Stimulated activated CD4-positive, alpha-beta T cell treated with anti-CD3 and anti-CD28 coated beads, Interleukin-12 subunit alpha, Interleukin-12 subunit beta, amount 100 ng/mL, for 24 hours (primary cell): ENCODE data around the gene ATP5F1E.

Source experiments
- DNase-seq, 2 experiments: peaks; one replicate each; pipeline ENCODE4 v3.0.0-alpha.2; 2020; ENCODE audit warnings: low read depth in 2 of 2

Gene ATP5F1E

DNA sequence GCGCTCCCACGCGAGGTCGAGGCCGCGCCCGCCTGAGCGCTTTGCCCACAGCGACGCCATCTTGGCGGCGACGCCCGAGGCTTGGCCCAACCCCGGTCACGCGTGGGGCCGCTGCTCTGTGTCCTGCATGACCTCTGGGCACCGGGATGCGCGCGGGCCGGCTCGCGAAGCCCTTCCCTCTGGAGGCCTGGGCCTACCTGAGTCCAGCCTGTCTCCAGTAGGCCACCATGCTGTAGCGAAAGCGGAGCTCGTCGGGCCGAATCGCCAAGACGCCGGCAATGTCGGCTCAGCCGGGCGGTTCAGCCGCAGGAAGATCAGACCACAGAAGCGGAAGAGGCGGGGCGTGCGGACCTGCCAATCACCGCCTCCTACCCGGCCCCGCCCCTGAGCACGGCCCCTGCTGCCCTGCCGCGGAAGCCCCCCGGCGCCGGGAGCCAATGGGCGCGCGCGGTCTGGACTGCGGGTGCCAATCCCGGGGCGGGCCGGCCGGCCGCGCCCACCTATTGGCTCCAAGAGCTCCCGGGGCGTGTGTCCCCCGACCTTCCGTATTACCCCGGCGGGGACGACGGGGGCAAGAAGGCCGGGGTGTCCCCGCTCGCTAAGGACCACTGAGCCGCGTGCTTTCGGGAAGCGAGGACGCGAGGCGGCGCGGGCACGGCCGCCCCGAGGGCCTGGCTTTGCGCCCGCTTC is at the start of gene ATP5F1E:
TSS of gene ATP5F1E (minus strand) at position 313 of the 690 bp plus-strand sequence. CDS start at position 229, 84 bp downstream.
- peak; percentile 91 to 93 for DNase-seq

- no peak for DNase-seq
Measured at GRCh38 chr20:59081036-59081435, 48.9 kb upstream of the ATP5F1E start.

GRCh38 chr20:59078231-59078630 is 46.1 kb upstream of the ATP5F1E start:
- DNase-seq = no peak

- no peak for DNase-seq
Measured at GRCh38 chr20:59077705-59078104, 45.6 kb upstream of the ATP5F1E start.

DNA sequence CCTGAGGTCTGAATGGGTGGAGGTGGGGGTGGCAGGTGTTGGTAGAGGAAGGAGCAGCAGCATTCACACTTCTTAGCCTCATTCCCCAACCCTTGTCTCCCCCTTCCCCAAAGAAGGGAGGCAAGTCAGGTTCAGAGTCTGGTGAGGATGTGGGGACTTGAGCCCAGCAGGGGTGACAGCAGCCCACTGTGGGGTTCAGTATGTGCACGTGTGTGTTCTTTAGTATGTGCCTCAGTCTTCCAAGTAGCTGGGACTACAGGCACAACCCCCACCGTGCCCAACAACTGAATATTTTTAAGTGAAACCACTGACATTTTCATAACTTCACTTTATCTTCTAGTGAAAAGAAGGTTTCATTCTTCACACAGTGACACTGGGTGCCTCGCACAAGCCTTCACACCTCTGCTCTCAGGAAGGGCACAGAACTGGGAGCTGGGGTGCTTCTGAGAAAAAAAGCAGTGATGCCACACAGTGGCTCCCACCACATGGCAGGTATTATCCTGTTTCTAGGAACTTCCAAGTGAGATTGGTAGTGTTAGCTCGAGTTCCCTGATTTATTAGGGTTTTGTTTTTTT is 43.9 kb upstream of the ATP5F1E start:
- DNase-seq = peak in 1 of 2 experiments; percentile 5

GRCh38 chr20:59074456-59074855 is 42.3 kb upstream of the ATP5F1E start:
- DNase-seq = no peak

GRCh38 chr20:59073582-59073981 is 41.4 kb upstream of the ATP5F1E start:
- no peak for DNase-seq

DNA sequence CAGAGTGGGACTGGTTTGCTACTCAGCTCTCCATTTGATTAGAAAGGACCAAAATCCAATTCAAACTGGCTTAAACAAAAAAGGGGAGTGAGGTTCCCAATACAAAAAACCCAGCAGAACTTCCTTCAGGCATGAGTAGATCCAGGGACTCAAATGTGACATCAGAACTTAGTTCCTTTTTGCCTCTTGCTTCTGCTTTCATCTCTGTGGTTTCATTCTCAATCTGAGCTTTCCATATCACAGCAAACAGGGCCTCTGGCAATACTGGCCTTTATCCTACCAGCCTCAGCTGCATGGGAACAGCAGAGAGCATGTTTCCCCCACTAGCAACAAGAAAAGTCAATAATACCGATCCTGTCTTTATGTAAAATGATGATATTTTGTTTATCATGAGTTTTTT is 39.1 kb upstream of the ATP5F1E start:
- no peak for DNase-seq

- DNase-seq = no peak
Measured at GRCh38 chr20:59069026-59069425, 36.9 kb upstream of the ATP5F1E start.

GRCh38 chr20:59068534-59068933 is 36.4 kb upstream of the ATP5F1E start:
- no peak for DNase-seq

DNA sequence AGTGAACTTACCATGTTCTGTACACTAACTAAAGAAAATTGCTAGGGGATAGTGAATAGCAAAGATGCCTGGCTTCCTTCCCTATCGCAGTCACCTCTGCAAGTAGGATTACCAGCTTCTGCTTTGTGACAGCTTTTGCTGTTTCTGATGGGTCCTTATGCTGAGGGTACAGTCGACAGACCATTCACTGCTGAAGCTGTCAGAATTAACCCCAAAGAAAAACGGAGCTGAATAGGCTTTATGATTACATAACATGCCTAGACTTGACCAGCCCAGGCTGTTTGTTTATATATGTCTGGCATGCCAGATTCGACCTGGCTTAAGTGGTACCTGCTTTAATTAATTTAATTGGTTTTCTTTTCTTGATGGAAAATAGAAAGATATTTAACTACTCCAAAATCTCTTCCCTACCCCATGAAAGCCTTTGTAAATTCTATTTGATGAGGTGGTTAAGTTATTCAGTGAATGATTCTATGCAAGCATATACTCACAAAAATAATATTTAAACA is 32.1 kb upstream of the ATP5F1E start:
- no peak for DNase-seq

DNA sequence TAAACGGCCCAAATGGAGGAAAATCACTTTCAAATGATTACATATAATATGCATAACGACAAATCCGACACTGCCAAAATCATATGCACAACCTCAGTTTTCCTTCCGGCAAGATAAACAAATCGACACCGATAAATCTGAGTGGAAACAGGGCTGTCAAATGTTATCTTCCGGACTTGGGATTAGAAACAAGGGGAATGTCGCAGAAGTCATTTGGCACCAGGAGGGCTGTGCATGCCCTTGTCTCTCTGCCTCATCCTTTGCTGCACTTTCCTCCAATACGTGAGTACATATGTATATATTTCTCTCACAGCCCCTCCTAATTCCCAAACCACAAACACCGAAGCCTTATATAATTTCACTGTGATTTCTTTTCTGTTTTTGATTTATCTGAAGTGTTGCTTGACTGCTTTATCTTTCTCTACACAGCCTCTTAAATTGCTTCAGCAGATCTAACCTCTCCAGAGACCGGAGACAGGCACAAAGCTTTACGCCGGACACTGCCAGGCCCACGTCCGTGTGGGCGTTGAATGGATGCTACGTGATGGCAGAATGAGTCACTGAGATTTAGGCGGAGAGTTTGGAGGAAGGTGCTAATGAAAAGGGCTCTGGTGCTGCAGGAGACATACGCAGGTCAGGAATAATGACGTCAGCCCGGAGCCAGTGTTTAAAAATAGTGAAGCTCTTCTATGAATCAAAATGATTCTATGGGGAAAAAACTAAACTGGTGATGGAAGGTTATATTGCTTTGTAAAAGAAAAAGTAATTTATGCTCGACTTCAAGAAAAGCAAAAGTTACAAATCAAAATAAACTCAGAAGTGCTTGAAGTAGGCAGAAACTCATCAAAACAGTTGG is 31.5 kb upstream of the ATP5F1E start:
- no peak for DNase-seq

DNA sequence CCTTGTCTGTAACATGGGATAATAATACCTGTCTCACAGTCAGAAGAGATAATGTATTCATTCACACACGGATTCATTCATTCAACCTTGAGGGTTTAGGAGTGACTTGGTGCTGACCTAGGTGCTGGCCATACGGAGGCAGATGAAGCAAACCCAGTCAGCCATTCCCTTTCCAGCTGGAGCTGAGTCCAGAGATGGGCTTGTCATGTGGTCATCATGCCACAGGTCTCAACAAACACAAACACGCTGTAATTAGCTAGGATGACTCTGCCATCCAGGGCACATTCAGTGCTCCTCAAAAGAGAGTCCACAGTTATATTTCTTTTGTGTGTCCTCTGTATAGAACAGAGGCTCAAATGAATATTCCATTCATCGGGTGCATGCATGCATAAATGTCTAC is 29.9 kb upstream of the ATP5F1E start:
- DNase-seq = no peak

DNA sequence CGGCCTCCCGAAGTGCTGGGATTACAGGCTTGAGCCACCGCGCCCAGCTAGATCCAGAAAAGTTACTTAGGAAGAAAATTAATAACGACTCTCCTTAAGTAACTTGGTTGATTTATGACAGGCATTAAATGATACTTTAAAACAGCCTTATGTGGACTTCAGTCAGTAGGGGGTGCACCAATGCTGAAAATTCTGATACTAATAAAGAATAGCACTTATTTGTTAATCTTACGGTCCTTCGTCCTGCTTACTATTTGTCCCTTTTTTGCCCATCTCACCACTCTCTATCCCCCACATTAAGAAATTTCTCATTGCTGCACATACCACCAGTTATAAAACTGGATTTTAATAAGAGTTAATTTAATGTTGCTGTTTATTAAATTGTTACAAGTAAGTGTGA is 23.2 kb upstream of the ATP5F1E start:
- DNase-seq = no peak

GRCh38 chr20:59051666-59052185 is 19.6 kb upstream of the ATP5F1E start:
- DNase-seq = no peak

DNA sequence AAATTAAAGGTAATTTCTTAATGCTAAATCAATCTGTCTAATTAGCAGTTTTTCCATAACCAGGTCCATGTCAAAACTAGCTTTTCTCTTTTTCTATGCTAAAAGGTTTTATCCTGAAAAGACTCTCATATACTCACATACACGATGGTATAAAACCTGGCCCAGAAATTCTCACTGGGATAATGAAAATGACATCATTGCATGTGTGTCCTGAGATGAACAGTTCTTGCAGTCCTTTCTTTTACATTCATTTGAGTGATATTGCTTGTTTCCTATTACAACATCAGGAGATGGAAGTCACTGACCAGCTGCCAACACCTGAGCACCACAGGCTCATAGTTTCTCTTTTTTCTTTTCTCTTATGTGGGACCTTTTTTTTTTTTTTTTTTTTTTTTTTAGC is 18.3 kb upstream of the ATP5F1E start:
- DNase-seq = no peak

DNA sequence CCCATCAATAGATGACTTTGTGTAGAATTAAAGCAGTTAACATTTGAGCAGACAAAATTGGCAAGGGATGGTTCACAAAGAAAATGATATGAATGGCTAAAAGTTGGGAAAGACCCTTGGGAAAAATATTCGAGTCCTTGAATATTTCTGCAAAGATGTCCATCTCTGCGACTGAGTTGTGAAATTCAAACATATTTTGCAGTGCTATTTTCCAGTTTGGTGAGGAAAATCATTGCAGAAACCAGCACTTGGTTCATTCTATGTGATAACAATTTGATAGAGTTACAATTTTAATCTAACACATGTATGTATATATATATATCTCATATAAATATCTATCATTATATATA is 16.5 kb upstream of the ATP5F1E start:
- no peak for DNase-seq

- no peak for DNase-seq
Measured at GRCh38 chr20:59047938-59048680, 16.0 kb upstream of the ATP5F1E start.

DNA sequence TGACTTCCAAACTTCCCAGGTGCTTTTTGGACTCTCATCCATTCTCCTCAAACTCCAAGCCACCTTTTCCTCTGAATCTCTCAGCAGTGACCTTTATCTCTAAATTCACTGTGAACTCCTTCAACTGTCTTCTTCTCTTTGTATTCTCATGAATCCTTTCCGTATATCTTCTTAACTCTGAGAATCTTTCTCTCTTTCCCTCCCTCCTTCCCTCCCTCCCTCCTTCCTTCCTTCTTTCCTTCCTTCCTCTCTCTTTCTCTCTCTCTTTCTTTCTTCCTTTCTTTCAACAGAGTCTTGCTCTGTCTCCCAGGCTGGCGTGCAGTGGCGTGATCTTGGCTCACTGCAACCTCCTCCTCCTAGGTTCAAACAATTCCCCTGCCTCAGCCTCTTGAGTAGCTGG is 14.7 kb upstream of the ATP5F1E start:
- DNase-seq = no peak

- DNase-seq = no peak
Measured at GRCh38 chr20:59044796-59045195, 12.7 kb upstream of the ATP5F1E start.

- no peak for DNase-seq
Measured at GRCh38 chr20:59044295-59044694, 12.2 kb upstream of the ATP5F1E start.

GRCh38 chr20:59043698-59044097 is 11.6 kb upstream of the ATP5F1E start:
- no peak for DNase-seq
